ENCODE data around the gene TNFSF10.

- no peak for TF ChIP-seq EZH2 (IDR thresholded peaks at IDR 0.05; ENCODE audit: borderline replicate concordance, low read depth, low read length, severe bottlenecking)
- TF ChIP-seq, protein P1, sequence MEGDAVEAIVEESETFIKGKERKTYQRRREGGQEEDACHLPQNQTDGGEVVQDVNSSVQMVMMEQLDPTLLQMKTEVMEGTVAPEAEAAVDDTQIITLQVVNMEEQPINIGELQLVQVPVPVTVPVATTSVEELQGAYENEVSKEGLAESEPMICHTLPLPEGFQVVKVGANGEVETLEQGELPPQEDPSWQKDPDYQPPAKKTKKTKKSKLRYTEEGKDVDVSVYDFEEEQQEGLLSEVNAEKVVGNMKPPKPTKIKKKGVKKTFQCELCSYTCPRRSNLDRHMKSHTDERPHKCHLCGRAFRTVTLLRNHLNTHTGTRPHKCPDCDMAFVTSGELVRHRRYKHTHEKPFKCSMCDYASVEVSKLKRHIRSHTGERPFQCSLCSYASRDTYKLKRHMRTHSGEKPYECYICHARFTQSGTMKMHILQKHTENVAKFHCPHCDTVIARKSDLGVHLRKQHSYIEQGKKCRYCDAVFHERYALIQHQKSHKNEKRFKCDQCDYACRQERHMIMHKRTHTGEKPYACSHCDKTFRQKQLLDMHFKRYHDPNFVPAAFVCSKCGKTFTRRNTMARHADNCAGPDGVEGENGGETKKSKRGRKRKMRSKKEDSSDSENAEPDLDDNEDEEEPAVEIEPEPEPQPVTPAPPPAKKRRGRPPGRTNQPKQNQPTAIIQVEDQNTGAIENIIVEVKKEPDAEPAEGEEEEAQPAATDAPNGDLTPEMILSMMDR (IDR thresholded peaks at IDR 0.05; ENCODE audit: borderline replicate concordance, extremely low read depth, low read length, poor library complexity, severe bottlenecking): no peak
These were observed 38.8 kb upstream of the TNFSF10 start for GRCh38 chr3:172561897-172562640.

All from DND-41 (cell line).